MG63 (cell line): ENCODE data around the gene ALDOA. TPM values are rescaled to one million over a fixed set of nuclear protein-coding genes. Genes with fewer than 3 reads are reported as not detected.
"Not testable (repeated sequence)": the region's sequence is repeated elsewhere in the genome, so short reads cannot be mapped to it uniquely, and the experiment has no call there.

Source experiments
- DNase-seq: peaks from one replicate; pipeline ENCODE4 v3.0.0-alpha.2; 2020
- H3K27me3 ChIP-seq: fragments of 250-450 bp; sonication (Bioruptor Pico); 2 replicates; pipeline ENCODE4 v1.5.1; 2020; ENCODE audit warnings: mild to moderate bottlenecking, moderate library complexity
- H3K36me3 ChIP-seq: fragments of 250-450 bp; sonication (Bioruptor Pico); 2 replicates; pipeline ENCODE4 v1.5.1; 2020; ENCODE audit warnings: mild to moderate bottlenecking, moderate library complexity
- H3K4me3 ChIP-seq: fragments of 250-450 bp; sonication (Bioruptor Pico); 2 replicates; pipeline ENCODE4 v1.5.1; 2020; ENCODE audit warnings: mild to moderate bottlenecking, moderate library complexity
- H3K9me3 ChIP-seq: fragments of 250-450 bp; sonication (Bioruptor Pico); 2 replicates; pipeline ENCODE4 v1.5.1; 2020; ENCODE audit warnings: mild to moderate bottlenecking, moderate library complexity
- total RNA-seq: library from RNA; depleted of rRNA; stranded (reverse); fragments of >200 nt; shearing (Covaris generic); gene quantifications from 2 replicates; pipeline ENCODE4 v1.2.3, GENCODE V29; 2014; ENCODE audit warnings: low replicate concordance

Gene ALDOA
- total RNA-seq, 1 experiment from 2014 or later, result 911 TPM

DNA sequence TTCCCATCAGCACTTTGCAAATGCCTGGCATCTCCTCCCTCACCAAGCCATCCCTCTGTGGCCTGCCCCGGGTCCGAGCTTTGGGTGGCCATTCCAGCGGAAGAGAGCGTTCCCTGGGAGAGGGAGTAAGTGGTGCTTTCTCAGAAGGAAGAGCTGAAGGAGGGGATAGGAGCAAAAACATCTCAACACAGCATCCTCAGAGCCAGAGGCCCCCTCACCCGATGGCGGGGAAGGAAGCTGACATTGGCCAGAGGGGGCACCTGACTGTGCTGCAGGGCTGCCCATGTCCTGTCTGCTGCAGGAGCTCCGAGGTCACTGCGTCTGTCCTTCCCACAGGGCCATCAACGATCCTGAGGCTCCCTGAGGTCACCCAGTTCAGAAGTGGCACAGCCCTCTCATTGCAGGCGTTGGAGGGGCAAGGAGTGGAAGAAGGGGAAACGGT lies 34.1 kb upstream of the ALDOA start:
- Histone ChIP-seq H3K4me3 (no peak overlapping the region), H3K9me3 (no peaks in the 10 kb centered on the region), H3K27me3 (peaks cover 13% of the 10 kb centered on the region; the same call in 1 of the 2 replicates), H3K36me3 (no peaks in the 10 kb centered on the region)
- DNase-seq, result no peak

DNA sequence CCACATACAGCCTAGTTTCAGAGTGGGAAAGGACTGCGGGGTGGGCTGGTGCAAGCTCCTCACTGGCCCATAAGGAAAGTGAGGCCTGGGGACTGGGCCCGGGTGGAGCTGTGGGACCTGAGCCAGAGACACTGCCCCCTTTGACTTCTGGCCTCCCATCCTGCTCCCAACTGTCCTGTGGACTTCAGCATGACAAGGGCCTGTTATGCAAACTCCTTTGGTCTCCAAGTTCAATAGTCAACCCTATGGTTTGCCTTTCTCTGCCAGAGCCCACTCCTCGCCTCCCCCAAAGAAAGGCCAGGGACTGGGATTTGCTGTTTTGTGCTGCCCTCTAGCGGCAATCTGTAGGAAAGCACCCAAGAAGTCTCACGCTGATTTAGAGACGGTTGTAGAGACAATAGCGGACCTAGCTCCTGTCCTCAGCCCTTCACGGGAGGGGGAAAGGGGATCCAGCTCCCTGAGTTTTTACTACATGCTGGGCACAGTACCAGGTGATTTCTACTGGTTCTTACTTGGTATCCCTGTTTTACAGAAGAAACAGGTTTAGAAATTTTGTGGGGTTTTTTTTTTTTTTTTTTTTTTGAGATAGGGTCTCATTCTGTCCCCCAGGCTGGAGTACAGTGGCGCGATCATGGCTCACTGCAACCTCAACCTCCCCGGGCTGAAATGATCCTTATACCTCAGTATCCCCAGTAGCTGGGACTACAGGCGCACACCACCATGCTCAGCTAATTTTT lies 33.3 kb upstream of the ALDOA start:
- Histone ChIP-seq H3K27me3 (peaks cover 13% of the 10 kb centered on the region; the same call in 1 of the 2 replicates), H3K9me3 (no peaks in the 10 kb centered on the region), H3K4me3 (no peak overlapping the region), H3K36me3 (no peaks in the 10 kb centered on the region)
- DNase-seq, result peak; percentile 44

DNA sequence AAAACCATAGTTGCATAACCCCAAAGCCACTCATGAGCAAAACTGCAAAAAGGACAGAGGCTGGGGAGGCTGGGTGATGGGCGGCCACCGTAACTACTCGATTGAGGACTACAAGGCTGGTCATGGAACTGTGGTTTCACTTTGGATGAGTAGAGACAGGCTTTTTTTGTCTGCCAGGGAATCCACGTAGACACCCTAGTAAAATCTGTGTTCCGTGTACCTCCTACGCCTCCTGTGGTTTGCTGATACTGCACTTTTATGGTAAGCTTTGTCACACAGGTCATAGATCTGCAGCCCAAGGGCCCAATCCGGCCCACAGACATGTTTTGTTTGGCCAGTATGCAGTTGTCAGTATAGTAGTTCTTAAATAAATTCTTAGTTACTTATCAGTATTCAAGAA lies 32.3 kb upstream of the ALDOA start:
- H3K9me3 ChIP-seq, result no peaks in the 10 kb centered on the region
- peaks cover 13% of the 10 kb centered on the region; the same call in 1 of the 2 replicates for H3K27me3 ChIP-seq
- no peak overlapping the region for H3K4me3 ChIP-seq
- DNase-seq, result no peak
- no peaks in the 10 kb centered on the region for H3K36me3 ChIP-seq

DNA sequence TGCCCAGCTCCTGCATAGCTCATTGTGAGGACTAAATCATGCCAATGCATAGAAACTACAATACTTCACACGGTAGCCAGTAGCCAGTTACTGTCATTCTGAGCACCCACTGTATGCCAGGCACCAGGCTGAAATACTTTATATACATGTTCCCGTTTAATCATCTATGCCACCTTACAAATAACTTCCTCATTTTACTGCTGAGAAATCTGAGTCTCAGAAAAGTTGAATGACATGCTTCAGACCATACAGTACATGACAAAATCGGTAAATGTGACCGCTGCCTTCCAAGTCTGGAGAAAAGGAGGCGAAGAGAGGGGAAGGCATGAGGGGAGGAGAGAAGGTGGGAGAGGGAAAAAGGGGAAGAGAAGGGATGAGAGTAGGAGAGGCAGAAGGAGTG lies 25.3 kb upstream of the ALDOA start:
- peaks cover 2% of the 10 kb centered on the region; the same call in 1 of the 2 replicates for H3K27me3 ChIP-seq
- H3K9me3 ChIP-seq, result no peaks in the 10 kb centered on the region
- H3K4me3 ChIP-seq, result no peak overlapping the region
- DNase-seq, result no peak
- no peaks in the 10 kb centered on the region for H3K36me3 ChIP-seq

DNA sequence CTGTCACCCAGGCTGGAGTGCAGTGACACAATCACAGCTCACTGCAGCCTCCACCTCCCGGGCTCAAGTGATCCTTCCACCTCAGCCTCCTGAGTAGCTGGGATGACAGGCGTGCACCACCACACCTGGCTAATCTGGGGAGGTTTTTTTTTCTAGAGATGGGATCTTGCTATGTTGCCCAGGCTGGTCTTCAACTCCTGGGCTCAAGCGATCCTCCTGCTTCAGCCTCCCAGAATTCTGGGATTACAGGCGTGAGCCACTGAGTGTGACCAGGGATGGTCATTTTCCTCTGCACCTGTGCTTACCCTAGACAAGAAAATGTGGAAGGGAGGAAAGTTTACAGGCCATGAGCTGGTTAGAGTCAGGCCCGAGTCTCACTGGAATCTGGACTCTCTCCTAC lies 24.9 kb upstream of the ALDOA start:
- not testable (repeated sequence) for H3K4me3 ChIP-seq, H3K36me3 ChIP-seq, H3K9me3 ChIP-seq, DNase-seq, H3K27me3 ChIP-seq

DNA sequence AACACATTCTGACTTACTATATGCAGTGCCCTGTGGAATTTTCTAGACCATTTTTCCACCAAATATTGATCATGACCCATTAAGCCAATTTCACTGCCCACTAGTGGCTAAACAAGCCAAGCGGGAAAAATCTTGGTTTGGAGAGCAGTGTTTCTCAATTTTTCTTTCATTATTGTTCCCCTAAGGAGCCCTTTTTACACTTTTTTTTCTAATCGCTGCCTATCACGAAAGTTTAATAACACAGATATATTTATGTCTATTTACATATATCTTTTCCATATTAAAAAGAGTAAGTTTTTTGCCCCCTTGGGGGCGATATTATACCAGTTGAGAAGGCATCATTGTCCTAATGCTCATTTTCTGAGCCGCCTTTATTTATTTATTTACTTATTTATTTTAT lies 23.7 kb upstream of the ALDOA start:
- no peak for DNase-seq
- H3K27me3 ChIP-seq, result 0 out of 2 replicates have a peak, but pooled peaks cover 2% of the 10 kb centered on the region
- H3K4me3 ChIP-seq, result no peak overlapping the region
- no peaks in the 10 kb centered on the region for H3K36me3 ChIP-seq
- H3K9me3 ChIP-seq, result no peaks in the 10 kb centered on the region

DNA sequence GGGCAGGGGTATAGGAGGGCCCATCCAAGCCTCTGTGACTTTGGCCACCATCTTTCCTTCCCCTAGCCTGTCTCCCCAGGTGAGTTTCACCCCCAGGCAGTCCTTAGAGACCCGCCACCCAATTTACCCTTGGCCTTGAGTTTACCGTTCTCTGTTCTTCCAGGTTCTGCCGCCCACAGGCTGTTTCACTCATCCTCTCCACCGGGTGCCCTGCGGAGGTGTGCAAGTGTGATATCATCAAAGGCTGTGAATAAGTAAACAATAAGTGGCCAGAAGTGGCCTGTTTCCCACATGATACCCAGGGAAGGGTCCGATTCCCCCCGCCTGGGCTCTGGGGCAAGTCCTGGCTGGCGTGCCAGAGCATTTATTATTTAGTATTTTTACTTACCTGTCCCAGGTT lies 19.4 kb upstream of the ALDOA start:
- Histone ChIP-seq H3K4me3 (no peak overlapping the region), H3K36me3 (no peaks in the 10 kb centered on the region), H3K27me3 (no peaks in the 10 kb centered on the region), H3K9me3 (no peaks in the 10 kb centered on the region)
- no peak for DNase-seq

DNA sequence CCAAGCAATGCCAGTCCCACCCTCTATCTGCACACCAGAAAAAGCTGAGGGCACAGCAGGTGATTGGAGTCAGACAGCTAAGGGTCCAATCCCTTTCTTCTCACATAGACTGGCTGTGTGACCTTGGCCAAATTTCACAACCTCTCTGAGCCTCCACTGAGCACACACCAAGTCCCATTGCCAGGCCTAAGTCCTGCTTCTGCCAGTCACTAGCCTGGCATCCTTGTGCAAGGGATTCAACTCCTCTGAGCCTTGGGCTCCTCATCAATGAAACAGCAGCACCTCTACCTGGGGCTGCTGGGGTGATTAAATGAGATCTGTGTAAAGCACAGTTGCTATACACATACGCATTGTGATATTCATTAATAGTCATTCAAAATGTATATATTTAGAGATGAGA lies 19.0 kb upstream of the ALDOA start:
- H3K27me3 ChIP-seq, result no peaks in the 10 kb centered on the region
- DNase-seq, result no peak

DNA sequence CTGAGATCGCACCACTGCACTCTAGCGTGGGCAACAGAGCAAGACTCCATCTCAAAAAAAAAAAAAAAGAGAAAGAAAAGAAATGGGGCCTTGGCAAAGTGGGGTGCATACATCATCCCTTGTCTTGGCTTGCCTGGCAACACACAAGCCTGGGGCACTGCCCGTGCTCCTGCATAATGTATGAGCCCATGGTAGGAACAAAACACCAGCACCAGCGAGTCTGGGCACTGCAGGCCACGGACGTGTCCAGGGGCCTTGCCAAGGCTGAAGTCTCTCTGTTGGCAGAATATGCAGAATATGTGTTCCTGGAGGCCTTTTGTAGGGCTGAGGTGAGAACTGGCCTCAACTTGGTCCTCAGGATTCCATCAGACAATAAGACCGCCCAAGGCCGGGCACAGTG lies 15.7 kb upstream of the ALDOA start:
- no peak overlapping the region for H3K4me3 ChIP-seq
- H3K27me3 ChIP-seq, result no peaks in the 10 kb centered on the region
- no peaks in the 10 kb centered on the region for H3K36me3 ChIP-seq
- H3K9me3 ChIP-seq, result no peaks in the 10 kb centered on the region
- DNase-seq, result no peak

More for the DNA sequence above, 19.0 kb upstream of the ALDOA start:
- Histone ChIP-seq H3K36me3 (no peaks in the 10 kb centered on the region), H3K9me3 (no peaks in the 10 kb centered on the region), H3K4me3 (no peak overlapping the region)

DNA sequence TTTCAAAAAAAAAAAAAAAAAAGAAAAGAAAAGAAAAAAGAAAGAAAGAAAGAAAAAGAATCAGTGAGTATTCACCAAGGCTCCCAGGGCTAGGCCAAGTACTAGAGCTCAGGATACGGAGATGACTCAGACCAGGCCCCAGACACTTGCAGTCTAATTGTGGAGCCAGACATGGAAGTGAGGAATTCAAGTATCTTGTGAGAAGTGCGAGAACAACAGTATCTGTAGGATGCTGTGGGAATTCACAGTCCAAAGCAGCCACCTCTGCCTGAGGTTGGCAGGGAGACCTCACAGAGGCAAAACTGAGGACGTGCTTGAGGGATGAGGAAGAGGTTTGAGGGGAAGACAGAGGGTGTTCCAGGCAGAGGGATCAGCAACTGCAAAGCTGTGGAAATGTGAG lies 14.0 kb upstream of the ALDOA start:
- Histone ChIP-seq H3K27me3 (no peaks in the 10 kb centered on the region), H3K9me3 (no peaks in the 10 kb centered on the region), H3K36me3 (peaks cover 7% of the 10 kb centered on the region; the same call in 1 of the 2 replicates), H3K4me3 (no peak overlapping the region)
- peak; percentile 54 for DNase-seq

DNA sequence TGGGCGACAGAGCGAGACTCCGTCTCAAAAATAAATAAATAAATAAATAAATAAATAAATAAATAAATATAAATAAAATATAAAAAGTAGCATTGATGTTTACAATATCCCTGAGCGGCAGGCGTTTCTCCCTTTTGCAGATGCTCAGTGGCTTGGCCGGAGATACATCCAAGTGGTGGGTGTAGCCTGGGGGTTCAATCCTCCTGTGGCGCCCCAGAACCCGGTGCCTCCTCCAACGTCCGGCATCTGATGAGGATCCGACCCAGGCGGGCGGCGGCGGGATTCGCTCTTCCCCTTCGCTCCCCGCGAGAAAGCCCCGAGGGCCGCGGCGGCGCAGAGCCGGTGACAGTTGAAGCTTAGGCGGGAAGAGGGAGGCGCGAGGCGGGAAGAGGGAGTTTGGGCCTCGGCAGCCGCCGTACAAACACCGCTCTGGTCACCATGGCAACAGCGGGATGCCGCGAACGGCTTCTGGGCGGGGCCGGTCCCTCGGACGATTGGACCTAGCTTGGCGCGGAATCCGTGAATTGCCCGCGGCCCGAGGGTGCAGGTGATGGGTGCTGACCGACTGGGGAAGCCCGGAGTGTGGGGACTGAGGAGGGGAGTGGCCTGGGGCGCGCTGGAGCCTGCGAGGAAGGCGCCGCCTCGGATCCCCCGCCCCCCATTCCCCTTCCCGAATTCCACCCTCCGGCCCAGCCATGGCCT lies 12.7 kb upstream of the ALDOA start:
- H3K36me3 ChIP-seq, result peaks cover 7% of the 10 kb centered on the region; the same call in 1 of the 2 replicates

DNA sequence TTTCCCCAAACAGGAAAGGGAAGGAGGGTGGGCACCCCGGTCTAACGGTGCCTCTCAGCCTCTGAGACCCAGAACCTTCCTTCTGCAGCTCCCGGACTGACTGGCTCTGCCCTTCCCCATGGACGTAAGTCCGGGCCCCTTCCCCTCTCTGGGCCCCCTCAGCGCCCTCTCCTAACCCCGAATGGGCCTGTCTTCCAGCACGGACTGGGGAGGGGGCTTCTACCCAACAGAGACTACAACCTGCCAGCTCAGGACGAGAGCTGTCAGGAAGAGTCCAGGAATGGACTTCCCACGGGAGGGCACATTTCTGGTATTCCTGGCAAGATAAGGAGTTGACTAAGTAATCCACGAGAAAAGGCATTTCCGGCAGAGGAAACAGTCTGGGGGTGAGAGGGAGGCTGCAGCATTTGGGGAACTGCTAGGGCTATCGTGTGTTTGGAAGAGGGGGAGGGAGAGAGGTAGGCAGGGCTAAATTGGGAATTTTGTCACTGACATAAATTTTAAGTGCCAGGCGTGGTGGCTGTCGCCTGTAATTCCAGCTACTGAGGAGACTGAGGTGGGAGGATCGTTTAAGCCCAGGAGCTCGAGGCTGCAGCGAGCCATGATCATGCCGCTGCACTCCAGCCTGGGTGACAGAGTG lies 12.1 kb upstream of the ALDOA start:
- DNase-seq, result peak; percentile 59
- Histone ChIP-seq H3K27me3 (no peaks in the 10 kb centered on the region), H3K36me3 (peaks cover 7% of the 10 kb centered on the region), H3K4me3 (peak overlapping the region; percentile 68), H3K9me3 (no peaks in the 10 kb centered on the region)

More for the DNA sequence above, 12.7 kb upstream of the ALDOA start:
- H3K27me3 ChIP-seq, result no peaks in the 10 kb centered on the region
- H3K4me3 ChIP-seq, result peak overlapping the region; percentile 68
- H3K9me3 ChIP-seq, result no peaks in the 10 kb centered on the region
- peak; percentile 95 for DNase-seq

DNA sequence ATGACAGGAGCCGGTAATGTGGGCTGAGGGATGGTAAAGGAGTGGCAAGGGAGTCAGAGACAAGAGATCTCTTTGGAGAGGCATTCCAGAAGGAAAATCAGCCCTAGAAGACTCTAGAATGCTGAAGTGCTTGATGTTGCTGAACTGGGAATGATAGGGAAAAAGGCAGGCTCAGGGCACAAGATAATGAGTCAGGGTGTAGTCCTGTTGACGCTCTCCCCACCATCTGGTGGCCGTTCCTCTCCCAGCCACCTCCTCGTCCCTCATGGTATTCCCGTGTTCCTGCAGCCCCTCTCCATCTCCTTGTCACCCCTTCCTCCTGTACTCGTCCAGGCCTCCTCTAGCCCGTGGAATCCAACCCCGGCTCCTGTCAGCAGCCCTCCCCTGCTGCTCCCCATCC lies 11.1 kb upstream of the ALDOA start:
- H3K4me3 ChIP-seq, result no peak overlapping the region
- no peak for DNase-seq

DNA sequence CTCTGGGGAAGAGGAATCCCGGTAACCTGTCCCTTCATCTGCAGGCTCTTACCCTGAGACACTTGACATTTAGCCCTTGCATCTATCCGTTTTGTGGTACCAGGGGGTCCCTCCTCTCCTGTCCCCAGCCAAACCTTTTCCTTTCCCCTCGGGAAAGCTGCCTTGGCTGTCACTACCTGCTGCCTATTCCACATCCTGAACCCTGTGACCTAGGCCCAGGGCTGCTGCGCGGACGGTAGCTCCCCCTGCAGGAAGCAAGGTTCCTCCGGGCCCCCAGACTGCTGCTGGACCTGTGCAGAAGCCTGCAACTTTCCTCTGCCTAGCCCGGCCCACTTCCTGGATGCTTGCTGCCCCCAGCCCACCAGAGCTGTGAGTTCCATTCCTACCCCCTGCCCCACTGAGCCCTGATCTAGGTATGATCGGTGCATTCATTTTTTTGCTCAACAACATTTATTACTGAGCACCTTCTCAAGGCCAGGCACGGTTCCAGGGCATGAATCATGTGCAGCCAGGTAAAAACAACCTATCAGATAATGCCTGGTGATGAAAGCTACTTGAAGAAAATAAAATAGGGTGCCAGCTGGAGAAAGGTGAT lies 10.5 kb upstream of the ALDOA start:
- Histone ChIP-seq H3K4me3 (no peak overlapping the region), H3K27me3 (no peaks in the 10 kb centered on the region), H3K9me3 (no peaks in the 10 kb centered on the region), H3K36me3 (peaks cover 19% of the 10 kb centered on the region)
- DNase-seq, result no peak

More for the DNA sequence above, 11.1 kb upstream of the ALDOA start:
- H3K9me3 ChIP-seq, result no peaks in the 10 kb centered on the region
- H3K36me3 ChIP-seq, result peaks cover 14% of the 10 kb centered on the region
- no peaks in the 10 kb centered on the region for H3K27me3 ChIP-seq

DNA sequence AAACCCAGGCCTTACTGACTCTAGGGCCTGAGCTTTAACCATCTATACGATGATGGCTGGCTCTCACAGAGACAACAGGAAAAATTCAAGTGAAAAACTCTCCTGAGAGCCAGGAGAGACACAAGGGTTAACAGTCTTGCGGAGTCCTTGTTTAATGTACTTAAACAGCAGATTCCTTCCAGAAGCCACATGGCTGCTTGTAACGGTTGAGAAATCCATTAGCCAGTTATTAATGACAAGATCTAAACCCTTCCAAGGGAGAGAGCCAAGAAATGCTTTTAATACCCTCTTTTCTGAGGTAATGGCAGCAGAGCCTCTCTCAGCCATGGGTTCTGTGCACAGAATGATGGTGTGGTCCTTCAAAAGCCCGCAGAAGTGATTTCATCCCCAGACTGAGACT lies 5.2 kb upstream of the ALDOA start:
- H3K27me3 ChIP-seq, result no peaks in the 10 kb centered on the region
- H3K36me3 ChIP-seq, result peaks cover 31% of the 10 kb centered on the region
- no peak overlapping the region for H3K4me3 ChIP-seq
- DNase-seq, result no peak
- H3K9me3 ChIP-seq, result no peaks in the 10 kb centered on the region

DNA sequence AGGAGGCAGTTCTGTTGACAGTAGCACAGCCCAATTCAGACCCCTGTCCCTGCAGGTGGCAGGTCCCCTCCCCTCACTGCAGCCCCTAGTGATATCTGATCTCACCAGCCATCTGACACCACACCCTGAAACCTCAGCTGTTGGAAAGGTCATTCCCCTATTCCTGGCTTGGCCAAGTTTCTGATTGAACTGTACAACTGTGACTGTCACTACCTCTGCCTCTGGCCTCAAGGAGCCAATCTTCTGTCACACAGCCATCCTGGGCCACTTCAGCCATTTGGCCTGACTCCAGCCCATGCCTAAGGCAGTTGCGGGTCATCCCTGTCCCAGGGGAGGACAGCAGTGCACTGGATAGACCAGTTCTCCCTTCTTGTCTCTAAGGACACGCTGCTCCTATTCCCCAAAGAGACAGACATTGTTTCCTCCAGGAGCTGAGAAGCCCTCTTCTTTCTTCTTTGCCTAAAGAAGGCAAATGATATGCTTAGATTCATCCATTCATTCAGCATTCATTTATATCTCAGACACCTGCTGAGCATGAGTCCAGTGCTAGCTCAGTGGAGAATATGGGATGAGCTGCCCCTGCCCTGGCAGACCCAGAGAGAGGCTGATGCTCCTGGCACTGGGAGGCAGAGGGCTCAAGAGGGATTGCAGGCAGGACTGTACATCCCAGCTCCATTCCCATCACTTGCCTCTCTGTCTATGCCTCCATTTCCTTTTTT lies 4.6 kb upstream of the ALDOA start:
- DNase-seq, result no peak

More for the DNA sequence above, 4.6 kb upstream of the ALDOA start:
- Histone ChIP-seq H3K9me3 (no peaks in the 10 kb centered on the region), H3K36me3 (peaks cover 30% of the 10 kb centered on the region), H3K27me3 (no peaks in the 10 kb centered on the region), H3K4me3 (no peak overlapping the region)
